AG09319 (cell line): Measurements from ENCODE around the gene MED14.

Source experiments
- DNase-seq: peaks from one replicate; pipeline ENCODE4 v3.0.0-alpha.2; 2010; ENCODE audit warnings: low read depth; ENCODE audit errors: extremely low read depth
- CTCF ChIP-seq: IDR thresholded peaks from 2 replicates; pipeline ENCODE4 v1.5.1; 2011; ENCODE audit warnings: low read depth, mild to moderate bottlenecking, inconsistent platforms, low read length, moderate library complexity

Gene MED14

GRCh38 chrX:40607381-40607780 is 128.0 kb downstream of the MED14 start:
- peak; percentile 14 for DNase-seq
- no peak for TF ChIP-seq CTCF

GRCh38 chrX:40603446-40603845 is 131.9 kb downstream of the MED14 start:
- TF ChIP-seq CTCF: no peak
- no peak for DNase-seq
